Embryonic facial prominence (tissue), 1 donor: Measurements from ENCODE around the gene PGM1.

ENCODE experiments used
- DNase-seq: peaks from one replicate; pipeline ENCODE4 v3.0.0-alpha.2; 2016; ENCODE audit errors: extremely low spot score

The PGM1 gene

DNA sequence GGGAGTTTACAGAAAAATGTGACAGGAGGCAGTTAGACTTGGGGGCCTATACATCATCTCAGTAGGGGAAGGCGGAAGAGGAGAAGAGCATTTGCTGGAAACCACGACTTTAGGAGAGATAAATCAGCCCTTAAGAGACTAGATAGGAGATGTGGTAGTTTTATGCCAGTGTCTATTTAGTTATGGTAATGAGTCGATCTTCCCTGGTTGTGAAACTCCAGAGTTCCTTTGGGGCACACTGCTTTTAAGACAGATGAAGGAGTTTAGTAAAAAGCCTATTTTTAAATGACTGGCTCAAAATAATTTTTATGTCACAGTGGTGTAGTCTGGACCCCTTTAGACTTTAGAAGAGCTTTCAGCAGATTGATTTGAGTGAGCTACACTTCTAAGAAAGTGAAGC lies 7.8 kb downstream of the PGM1 start:
- no peak for DNase-seq

DNA sequence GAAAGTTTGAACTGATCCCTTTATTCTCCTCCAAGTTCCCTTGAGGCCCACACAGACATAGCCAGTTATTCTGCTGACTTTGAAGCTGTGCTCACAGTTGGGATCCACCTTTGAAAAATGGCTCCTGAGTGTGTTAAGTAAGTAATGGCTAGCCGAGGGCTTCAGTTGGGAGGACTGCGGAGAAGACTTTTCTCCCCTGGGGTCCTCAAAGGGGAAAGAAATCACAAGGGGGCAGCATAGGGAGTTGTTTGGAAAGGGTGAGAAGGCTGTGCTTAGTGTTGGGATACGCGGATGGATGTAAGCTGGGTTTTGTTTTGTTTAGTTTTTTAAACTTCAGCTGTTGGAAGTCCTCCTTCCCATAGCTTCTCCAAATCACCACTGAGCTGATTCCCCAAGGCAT lies 8.3 kb downstream of the PGM1 start:
- no peak for DNase-seq

DNA sequence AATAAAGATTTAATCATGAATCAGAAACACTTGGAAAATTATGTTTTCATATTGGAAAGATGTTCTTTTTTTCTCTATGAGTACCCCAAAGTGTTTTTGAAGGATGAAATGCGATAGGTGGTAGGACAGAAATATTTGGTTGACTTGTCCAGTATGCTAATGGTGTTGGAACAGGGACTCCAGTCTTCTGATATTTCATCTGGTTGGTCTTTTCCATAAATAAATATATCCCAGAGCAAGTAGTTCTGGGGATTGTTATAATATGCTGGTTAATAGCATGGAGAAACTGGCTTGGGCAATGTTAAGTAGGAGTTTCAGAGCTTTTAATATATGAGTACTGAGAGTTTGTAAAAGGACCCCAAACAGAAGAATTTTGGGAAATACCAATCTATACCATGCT lies 8.7 kb downstream of the PGM1 start:
- no peak for DNase-seq

DNA sequence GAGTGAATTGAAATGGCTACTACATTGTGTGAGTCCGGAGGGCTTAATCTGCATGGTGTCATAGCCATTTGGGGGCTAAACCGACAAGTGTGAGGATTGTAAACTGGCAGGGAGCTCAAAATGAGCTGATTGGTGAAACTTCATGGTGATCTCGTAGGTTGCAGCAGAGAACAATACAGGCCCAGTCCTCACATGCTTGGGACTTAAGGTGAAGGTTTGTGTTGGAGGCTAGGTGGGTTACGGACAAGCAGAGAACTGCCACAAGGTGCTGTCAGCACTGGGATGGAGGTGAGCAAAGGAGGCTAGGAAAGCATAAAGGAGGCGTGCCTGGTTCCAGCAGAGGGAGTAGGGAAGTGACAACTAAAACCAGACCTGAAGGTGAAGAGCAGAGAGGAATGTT lies 9.4 kb downstream of the PGM1 start:
- DNase-seq: no peak

DNA sequence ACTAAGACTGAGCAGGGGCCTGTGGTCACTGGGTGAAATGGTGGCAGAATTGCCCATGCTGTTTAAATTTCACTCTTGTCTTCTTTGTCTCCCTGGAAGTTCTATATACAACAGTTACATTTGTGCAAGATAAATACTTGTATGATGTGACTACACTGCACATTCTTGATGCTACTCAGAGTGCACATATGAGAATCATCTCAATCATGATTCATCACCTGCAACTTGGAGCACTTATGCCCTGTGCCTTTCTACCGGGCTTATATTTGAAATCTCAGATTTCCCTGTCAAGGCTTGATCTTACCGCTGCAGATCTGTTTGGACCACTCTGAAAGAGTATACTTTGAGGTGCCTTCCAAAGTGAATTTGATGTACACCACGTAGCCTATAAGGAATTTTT lies 10.6 kb downstream of the PGM1 start:
- no peak for DNase-seq

DNA sequence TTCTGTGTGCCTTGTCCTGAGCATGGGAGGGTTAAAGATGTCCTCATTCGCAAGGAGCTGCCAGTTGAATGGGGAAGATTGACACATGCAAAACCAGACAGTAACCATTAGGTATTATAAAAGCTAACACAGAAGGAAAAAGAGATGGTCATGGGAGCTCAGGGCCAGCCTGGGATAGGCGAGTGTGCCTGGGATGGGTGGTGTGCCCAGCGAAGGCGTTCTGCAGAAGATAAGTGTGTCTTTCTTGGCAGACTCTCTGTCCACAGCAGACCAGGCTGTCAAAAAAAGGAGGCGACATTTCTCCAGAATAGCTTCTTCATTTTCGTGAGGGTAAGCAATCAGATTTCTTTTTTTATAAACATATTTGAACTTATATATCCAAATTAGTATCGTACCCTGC lies 14.1 kb downstream of the PGM1 start:
- no peak for DNase-seq

DNA sequence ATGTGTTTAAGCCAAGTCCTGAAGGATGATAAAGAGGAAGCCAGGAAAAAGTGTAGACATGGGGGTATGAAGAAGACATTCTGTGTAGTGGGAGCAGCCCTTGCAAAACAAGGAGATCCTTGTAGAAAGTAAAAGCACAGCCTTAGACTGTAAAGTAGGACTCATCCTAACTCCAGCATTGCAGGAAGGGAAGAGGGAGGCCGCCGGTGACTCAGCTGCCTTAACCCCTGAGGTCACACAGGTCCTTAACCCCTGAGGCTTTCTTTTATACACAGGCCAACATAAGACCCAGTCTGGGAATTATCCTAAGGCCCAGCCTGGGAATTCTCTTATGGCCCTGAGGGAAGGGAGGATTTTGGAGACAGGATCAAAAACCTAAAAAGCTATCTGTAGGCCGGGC lies 18.0 kb downstream of the PGM1 start:
- no peak for DNase-seq

DNA sequence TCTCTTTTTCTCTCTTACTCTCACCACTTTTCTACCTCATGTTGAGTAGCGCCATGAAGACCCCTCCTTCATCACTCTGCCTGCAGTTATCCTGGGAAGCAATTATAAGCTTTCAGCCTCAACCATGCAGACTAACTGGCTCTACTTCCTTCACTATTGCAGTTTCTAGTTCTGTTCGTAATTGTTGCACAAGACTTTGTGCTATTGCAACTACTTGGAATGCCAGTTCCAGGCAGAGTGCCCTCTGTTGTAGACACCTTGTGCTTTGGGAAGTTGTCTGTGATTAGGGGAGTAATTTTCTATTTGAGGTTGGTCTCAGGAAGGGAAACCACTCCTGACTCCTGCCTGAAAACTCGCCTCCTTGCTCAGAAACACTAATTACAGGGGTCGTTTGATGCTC lies 19.4 kb downstream of the PGM1 start:
- DNase-seq: no peak

DNA sequence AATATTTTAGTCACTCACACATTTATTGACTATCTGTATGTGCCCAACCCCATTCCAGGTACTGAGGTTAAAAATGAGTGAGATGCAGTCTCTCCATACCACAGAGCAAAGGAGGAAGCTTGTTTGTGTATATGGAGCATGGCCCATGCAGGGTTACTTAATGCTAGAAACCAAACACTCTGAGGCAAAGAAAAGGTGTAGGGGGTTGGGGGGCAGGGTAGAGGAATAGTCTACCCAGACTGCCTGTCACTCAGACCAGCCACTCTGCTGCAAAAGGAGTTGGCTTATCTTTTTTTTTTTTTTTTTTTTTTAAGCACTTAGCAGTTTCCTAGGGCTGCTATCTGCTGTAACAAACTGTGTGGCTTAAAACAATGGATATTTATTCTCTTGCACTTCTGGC lies 19.8 kb downstream of the PGM1 start:
- DNase-seq: no peak

DNA sequence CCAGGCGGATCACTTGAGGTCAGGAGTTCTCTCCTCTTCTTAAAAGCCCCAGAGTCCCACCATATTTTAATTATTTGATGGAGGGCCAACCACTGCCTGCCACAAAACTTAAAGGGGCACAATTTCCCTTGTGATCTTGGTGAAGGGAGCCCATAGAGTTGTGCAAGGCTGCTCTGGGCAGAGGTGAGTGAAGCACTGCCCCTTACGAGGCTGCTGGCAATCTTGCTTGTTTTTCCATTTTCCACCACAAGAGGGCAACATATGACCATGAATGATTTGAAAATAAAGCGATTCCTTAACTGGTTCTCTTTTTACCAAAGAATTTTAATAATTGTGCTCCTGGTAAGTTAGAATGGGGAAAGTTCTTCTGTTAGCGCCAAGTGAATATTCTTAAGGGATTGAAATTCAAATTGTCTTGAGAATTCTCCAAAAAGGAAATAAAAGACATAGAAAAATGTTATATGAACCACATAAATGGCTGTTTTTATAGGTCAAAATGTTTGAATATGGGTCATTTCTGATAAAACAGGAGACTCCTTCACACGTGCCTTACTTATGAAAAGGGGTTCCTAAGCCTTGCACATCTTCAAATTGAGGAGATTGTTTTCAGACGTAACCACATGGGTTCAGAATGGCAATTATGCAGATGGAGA lies 22.7 kb downstream of the PGM1 start:
- no peak for DNase-seq

DNA sequence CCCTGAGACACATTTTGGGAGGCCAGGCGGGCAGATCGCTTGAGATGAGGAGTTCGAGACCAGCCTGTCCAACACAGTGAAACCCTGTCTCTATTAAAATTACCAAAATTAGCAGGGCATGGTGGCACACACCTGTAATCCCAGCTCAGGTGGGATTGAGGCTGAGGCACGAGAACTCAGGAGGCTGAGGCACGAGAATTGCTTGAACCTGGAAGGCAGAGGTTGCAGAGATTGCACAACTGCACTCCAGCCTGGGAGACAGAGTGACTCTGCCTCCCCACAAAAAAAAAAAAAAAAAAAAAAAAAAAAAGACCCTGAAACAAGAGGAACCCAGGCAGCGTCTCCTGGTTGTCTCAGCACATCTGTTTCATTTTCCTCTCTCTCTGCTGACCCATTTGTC lies 24.2 kb downstream of the PGM1 start:
- no peak for DNase-seq

DNA sequence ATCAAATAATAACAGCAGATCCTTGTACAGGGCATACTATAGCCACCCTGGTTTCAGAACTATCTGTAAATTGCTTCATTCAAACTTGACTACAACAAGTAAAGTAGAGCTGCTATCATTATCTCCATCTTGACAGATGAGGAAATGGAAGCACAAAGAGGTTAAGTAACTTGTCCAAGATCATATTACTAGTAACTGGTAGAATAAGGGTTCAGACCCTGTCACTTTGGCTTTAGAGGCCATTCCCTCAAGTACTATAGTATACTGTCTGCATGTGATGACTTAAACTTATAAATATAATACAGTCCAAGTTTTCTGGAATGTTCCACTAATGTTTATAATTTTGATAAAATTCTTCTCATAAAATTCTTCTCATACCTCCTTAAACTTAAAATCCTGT lies 24.8 kb downstream of the PGM1 start:
- DNase-seq: no peak

DNA sequence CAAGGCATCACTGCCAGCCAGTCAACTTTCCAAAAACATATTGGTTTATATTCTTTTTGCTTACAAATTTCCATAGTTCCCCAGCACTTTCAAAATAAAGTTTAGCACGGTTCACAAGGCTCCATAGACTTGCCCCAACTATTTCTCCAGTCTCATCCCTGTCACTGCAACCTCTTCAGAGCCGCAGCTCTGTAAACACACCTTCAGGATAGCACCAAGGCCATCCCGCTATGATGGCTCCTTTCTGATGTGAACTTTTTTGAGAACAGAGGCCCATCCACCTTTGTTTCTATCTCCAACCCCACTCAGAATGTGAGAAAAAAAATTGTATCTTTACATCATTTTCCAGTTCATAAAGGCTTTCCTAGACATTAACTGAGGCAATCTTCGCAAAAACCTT lies 26.3 kb downstream of the PGM1 start:
- no peak for DNase-seq

DNA sequence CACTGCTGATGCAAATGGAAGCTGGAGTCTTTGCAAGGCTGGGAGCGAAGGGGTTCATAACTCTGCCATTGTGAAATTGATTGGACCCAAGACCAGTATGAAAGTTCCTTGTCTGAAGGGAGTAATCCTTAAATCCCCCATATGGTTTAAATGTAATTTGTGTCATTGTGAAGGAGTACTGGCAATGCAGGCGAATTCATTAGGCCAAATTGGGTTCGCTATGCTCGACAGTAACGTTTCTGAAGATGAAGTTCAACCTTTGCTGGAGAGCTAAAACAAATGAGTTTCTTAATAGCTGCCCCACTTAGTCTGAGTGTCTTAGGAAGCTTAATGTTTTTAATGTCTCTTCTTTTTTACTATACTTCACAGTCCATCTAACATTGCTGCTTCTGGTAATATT lies 27.5 kb downstream of the PGM1 start:
- no peak for DNase-seq

DNA sequence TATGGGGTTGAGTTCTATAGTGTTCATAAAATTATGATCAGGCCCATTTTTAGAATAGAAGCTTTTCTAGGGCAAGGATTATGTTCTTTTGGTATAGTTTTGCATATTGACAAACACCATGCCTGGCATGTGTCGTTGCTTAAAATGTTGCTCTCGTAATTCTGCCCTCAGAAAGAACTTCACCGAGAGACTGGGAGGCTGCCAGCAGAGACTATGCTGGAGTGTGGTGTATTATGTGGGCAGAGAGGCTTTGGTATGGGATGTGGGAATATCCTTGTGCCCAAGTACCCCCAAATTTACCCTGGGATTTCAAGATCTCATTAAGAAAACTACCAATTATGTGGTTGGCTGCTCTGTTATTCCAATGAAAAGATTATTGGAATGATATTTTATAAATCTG lies 27.9 kb downstream of the PGM1 start:
- no peak for DNase-seq

DNA sequence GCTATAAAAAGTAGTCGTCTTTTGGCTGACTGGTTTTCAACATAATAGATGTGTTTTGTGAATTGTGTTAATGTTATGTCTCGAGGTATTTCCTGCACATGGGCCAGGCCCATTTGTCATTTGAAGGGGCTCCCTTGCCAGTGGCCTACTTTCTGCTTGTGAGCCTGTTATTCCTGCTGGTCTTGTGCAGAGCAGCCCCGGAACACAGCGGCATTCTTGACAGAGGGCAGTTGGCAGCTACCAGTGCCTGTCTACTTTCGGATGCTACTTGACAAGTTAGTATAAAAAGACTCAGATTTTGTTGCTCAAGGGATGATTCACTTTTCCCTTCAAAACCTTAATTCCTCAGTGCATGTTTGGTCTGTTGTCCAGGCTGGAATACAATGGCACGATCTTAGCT lies 28.5 kb downstream of the PGM1 start:
- no peak for DNase-seq

DNA sequence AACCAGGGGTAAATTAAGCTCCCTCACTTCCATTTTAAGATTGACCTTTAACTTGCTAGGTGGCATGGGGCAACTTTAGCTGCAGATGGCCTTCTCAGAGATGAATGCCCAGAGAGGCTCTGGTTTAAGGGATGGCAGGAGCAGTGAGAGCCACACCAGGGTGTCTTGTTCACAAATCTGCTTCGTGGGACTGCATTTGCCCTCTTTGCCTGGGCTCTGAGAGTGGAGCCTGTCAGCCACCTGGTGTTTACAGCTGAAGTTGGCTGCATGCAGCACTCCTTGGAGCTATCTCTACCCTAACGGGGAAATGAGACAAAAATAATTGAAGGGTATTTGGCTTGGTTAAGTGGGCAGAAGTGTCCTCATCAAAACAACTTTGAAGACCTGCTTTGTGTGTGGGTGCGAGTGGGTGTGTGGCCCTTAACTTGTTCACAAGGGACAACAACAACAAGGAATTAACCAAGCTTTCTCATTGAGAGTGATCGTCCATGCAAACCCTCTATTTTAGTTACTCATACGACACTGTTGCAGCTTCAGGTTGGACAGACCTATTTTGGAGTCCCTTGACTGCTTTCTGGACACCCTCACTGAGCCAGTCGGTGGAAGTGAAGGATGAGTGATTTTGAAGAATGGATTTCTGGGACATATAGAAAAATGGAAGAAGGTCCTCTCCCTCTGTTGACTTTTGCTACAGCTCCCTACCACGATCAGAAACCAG lies 29.8 kb downstream of the PGM1 start:
- DNase-seq: no peak

DNA sequence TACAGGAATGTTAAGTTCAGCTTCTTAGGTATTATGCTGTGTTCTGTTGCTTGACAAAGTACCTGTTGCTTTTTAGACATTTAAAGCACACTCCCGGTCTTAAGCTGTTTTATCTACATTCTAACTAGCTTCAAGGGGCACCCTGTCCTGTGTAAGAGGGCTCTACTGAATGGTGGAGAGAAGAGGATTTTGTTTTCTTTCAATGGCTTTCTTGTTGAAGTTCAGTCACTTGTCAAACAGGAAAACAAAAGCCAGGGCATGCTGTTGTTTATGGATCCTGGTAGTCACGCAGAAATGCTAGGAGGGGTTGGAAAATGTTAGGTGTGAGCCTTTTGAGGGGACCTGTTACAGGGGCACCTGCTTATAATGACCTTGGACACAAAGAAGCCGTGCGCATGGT lies 30.7 kb downstream of the PGM1 start:
- no peak for DNase-seq

DNA sequence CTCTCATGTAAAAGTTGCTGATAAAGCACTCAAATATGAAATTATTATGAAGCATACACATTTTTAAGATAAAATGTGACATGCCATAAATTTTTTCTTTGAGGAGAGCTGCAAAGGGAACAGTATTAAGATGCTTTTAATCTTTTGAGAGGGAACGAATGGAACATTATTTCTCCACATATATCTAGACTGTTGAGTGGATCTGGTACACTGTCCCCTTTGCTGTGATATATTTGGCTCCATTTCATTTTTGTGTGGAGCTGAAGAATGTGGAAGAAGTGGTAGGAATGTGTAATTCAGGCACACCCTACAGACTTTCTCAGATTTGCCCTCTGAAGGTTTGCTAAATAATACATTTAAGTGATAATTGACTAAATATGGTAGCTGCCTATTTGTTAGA lies 31.7 kb downstream of the PGM1 start:
- no peak for DNase-seq

DNA sequence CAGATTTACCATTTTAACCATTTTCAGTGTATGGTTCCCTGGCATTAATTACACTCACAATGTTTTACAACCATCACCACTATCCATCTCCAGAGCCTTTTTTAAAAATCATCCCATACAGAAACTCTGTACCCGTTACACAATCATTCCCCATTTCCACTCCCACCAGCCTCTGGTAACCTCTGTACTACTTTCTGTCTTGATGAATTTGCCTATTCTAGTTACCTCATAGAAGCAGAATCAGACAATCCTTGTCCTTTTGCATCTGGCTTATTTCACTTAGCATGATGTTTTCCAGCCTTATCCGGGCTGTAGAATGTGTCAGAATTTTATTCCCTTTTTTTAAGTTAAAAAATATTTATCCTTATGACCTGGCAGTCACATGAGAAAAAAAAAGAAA lies 33.0 kb downstream of the PGM1 start:
- DNase-seq: no peak

DNA sequence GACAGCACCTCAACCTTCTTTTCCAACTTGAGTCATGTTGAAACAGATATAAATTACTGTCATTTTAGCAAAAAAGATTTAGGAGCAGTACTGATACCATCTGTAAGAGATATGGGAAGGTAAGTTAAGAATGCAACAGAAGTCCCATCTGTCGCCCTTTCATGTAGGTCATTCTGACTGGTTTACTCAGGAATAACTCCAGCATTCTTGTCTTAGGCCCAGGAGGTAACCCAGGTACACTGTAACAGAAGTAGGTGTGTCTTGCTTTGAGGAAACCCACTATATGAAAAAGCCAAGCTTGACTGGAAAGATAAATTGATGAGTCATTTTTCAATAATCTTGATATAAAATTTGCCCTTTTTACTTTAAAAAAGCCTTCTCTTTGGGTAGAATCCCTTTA lies 35.4 kb downstream of the PGM1 start:
- DNase-seq: no peak

DNA sequence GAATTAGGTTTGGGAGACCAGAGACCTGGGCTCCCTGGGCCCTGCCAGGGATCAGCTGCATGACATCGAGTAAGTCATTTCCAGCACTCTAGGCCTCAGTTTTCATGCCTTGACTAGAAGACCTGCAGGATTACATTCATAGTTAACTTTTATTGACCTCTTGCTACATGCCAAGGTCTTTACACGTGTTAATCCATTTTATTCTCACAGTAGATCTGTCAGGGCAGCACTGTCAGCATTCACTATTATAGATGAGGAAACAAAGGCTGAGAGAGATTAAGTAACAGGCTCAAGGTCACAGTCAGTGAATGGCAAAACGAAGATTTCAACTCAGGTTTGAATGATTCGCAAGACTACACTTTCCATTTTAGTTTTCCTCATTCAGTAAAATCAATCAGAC lies 37.0 kb downstream of the PGM1 start:
- no peak for DNase-seq

DNA sequence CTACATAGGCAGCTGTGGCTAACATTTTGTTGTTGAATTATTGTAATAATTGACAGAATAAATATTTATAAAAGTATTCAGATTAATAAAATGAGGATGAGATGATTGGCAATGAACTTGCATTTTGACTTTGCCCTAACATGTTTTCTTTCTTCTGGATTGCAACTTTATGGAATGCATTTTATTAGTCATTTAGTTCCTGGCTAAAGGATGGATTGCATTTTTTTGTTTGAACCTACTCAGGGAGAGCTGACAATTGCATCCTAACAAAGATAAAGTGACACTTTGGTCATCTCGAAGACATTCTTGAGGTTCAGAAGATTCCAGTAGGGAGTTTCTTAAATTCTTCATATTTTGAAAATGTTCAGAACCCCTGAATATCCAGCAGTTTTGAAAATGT lies 37.5 kb downstream of the PGM1 start:
- DNase-seq: no peak

DNA sequence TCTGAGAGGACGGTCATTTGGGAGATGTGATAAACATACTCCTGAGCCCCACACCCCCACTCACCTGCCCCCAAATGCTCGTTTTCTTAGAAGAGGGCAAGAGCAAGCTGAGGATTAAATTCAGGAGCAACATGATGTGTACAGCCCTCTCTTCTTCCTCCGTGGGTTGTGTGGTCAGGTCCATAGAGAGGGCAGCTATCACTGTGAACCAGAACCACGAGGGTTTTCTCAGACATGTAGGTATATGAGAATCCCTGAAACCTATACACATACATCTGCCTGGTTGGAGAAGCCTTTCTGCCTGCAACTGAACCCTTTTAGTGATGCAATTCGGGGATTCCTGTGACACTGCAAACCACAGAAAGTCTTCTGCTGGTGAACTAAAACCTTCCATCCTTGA lies 38.9 kb downstream of the PGM1 start:
- no peak for DNase-seq
